ENCODE results near the gene PDE6C.

- TF ChIP-seq POLR2AphosphoS5 (IDR thresholded peaks at IDR 0.05; ENCODE audit: borderline replicate concordance, low read depth, low read length): no peak
- TF ChIP-seq EZH2 (IDR thresholded peaks at IDR 0.05): no peak
- no peak for TF ChIP-seq FOXP2 (optimal IDR thresholded peaks at IDR 0.05; ENCODE audit: control extremely low read depth, extremely low read length, insufficient read depth)
These were observed 27.5 kb downstream of the PDE6C start for GRCh38 chr10:93639791-93640190.

All from SK-N-MC (cell line).